ENCODE data around the gene CD180.

CD180 gene

GRCh38 chr5:67160985-67161384 is 35.6 kb downstream of the CD180 start:
- peak in 1 of 2 donors; percentile 24 for DNase-seq (ENCODE audit: low read depth in 2 of 2)

DNA sequence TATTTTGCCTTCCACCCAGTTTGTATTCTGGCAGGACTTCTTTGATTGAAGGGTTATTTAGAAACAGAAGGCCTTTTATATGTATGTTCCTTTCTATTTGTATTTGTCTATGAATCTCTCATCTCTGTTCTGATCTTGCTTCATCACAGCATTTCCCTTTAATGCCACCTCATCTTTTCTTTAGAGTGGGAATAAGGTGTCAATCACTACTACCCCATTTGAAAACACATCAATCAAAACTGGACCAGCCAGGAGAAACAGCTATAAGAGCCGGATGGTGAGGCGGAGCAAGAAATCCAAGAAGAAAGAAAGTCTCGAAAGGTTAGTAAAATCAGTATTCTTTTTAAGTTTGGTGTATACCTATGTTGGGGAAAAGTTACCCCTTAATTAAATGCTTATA is 36.3 kb downstream of the CD180 start:
- no peak for DNase-seq (ENCODE audit: low read depth in 2 of 2)

- DNase-seq (ENCODE audit: low read depth in 2 of 2) = peak; percentile 17 to 33
These were observed 39.5 kb downstream of the CD180 start for GRCh38 chr5:67156976-67157583.

DNA sequence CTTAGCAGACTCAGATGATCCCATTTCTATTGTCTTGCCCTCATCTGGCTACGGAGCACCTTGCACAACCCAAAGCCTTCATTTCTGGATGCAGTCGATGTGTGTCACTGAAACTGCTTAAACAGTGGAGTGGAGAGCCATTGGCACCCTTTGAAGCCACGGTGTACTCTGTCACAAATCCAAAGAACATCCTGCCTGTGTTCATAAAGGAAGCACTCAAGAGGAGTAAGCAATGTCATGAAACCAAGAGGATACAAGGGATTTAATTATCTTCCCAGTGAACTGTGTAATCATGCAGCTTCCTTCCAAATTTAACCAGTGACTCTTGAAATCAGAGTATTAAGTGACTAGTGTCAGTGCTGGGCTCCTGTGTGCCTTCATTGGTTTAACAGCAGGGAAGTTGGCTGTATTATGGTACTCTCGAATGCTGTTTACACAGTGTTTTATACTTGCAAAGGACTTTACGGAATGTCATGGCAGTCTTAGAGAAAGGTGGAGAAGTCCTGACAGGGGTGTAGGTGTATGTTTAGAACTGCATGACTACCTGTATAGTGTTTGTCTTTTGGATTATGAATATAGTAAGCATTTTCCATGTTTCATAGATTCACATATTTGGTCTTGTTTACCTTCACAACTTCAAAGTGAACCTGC is 41.9 kb downstream of the CD180 start:
- DNase-seq (ENCODE audit: low read depth in 2 of 2) = no peak

- no peak for DNase-seq (ENCODE audit: low read depth in 2 of 2)
These were observed 43.3 kb downstream of the CD180 start for GRCh38 chr5:67153292-67153691.

DNA sequence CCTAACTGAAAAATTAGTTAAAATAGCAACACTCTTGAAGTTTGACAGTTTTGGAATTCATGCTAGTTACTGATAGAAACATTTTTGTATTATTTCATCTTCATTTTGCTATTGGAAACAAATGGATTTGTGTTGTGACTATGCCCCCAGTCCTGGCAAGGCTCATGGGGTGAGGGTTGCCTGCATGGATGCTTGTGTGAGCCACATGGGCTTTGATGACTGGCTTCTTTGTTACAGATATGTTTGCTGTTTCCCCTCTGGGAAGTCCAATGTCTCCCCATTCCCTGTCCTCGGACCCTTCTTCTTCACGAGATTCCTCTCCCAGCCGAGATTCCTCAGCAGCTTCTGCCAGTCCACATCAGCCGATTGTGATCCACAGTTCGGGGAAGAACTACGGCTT is 44.2 kb downstream of the CD180 start:
- DNase-seq (ENCODE audit: low read depth in 2 of 2) = no peak

GRCh38 chr5:67149951-67150523 is 46.6 kb downstream of the CD180 start:
- DNase-seq (ENCODE audit: low read depth in 2 of 2) = no peak

DNA sequence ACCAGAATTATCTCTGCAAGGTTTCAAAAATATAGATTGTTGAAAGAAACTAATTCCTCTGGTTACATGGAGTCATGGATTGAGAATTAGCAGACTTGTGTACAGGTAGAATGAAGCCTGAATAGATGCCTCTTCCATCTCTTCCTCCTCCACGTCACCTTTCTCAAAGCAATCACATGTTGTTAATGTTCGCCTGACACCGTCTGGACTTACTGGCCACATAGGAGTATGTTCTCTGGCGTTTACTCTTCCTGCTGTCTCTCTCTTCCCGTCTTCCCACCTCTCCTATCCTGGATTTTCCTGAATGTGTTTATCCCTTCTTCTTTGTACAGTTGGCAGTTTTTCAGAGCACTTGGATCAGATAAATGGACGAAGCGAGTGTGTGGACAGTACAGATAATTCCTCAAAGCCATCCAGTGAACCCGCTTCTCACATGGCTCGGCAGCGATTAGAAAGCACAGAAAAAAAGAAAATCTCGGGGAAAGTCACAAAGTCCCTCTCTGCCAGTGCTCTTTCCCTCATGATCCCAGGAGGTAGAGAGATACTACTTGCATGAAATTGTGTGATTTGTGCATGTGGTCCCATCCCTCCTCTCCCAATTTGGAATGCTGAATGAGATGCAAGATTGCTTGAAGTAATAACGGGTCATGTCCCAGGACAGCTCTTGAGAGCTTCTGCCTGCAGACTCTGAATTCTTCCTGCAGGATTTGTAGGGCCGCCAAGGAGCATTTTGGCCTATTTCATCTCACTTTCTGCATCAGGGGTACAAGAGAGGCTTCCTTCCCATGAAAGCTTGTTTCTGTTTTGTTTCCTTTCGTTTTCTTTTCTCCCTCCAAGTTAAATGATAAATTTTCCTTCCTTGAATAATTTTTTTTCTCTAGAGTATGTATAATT is 47.3 kb downstream of the CD180 start:
- no peak for DNase-seq (ENCODE audit: low read depth in 2 of 2)

DNA sequence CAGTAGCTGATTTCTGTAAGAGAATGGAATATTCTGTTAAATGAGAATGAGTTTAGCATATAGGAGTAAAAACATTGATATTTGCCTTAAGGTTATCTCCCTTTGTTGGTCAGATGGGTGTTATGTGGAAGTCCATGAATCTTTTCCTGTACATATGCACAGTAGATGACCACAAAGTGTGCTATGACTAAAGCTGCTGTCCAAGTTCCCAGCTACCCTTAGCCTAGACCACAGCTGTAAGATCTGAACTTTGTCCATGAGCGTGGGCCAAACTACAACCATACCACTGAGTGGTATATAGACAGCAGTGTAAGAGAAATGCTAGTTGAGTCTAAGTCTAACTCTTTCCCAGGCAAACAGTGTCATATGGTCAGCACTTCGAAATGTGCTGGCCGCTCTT is 48.8 kb downstream of the CD180 start:
- DNase-seq (ENCODE audit: low read depth in 2 of 2) = no peak

- DNase-seq (ENCODE audit: low read depth in 2 of 2) = no peak
These were observed 49.6 kb downstream of the CD180 start for GRCh38 chr5:67146981-67147380.

DNA sequence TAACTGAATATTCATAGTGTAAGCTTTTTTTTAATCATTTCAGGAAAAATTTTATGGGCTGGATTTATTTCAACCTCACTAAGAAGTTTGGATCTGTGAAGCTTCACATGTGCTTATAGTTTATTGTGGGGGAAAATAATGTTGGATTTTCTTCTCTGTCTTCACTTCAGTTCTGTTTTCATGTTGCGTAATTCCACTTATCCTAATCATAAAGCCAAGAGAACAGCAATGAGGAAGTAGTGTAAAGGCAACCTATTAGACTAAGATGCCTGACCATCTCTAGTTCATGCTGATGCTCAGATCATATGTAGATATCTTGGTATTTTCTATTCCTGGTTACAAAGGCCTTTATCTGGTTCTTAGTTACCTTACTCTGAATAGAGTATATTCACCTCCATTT is 50.0 kb downstream of the CD180 start:
- no peak for DNase-seq (ENCODE audit: low read depth in 2 of 2)

DNA sequence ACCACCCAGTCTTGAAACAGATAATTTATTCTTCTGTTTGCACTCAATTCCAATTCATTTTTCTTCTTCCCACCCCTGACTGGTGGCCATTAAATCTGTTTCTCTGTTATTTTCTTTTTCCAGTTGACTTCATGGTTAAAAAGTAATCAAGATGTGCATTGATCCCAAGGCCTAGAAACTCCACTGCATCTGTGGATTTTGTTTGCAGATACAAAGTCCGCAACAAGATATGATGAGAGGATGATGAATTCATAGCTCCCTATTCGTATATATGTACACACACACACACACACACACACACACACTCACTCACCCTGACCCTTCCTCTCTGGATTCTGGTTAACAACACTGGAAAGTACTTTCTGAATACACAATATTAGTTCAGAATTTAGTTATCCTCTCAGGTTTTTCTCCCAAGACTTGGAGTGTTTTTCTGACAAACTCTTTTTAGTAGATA is 52.4 kb downstream of the CD180 start:
- no peak for DNase-seq (ENCODE audit: low read depth in 2 of 2)

GRCh38 chr5:67143549-67143948 is 53.0 kb downstream of the CD180 start:
- DNase-seq (ENCODE audit: low read depth in 2 of 2) = no peak

DNA sequence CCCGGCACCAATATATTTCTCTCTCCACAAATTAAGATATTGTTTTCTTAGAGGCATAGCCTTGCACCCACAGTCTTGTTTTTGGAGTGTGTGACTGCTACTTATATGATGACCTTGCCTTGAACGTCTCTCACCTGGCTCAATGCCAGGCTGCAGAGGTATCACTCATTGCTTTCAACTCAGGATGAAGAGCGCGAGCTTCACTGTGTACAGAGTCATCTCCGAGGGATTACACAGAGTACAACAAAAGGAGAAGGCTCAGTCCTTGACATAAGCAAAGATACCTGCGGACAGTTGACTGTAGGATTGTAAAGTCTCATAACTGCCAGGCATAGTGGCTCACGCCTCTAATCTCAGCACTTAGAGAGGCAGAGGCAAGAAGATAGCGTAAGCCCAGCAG is 53.8 kb downstream of the CD180 start:
- no peak for DNase-seq (ENCODE audit: low read depth in 2 of 2)

DNA sequence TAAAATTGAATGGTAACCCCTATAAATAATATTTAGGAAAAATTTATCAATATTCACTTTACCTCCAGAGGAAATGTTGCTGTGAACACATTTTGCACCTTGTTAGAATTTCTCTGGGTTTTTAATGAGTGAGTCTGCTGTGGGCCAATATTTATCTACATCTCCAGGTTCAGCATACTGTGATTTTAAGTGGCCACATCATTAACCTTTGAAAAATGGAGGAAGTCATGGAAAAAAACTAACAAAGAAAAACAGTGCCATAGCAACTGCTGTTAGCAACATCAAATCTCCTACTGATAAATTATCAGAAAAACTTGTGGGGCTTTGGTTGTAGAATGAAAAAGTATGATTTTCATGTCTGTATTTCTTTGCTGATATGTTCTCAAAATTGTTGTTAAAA is 55.0 kb downstream of the CD180 start:
- DNase-seq (ENCODE audit: low read depth in 2 of 2) = no peak

DNA sequence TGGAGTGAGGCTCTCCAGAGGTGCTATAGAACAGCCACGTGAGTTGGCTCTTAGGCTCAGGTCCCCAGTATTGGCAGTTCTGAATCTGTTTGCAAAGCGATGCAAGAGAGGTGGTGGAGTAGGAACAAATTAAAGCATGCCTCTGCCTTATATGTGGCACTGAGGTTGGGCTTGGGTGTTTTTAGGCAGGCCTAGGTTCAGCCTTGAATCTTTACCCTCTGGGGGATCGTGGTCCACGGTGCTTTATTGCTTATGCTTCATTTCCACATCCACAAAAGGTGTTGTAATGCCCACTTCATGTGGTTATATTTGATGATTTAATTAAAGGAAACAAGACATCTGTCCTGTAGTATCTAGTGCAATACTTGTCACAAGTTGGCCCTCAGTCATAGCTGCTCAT is 56.2 kb downstream of the CD180 start:
- no peak for DNase-seq (ENCODE audit: low read depth in 2 of 2)

- no peak for DNase-seq (ENCODE audit: low read depth in 2 of 2)
These were observed 57.6 kb downstream of the CD180 start for GRCh38 chr5:67139030-67139429.

GRCh38 chr5:67135381-67135984 is 61.1 kb downstream of the CD180 start:
- no peak for DNase-seq (ENCODE audit: low read depth in 2 of 2)

- no peak for DNase-seq (ENCODE audit: low read depth in 2 of 2)
These were observed 62.8 kb downstream of the CD180 start for GRCh38 chr5:67133776-67134175.

- DNase-seq (ENCODE audit: low read depth in 2 of 2) = no peak
These were observed 63.4 kb downstream of the CD180 start for GRCh38 chr5:67133217-67133616.

DNA sequence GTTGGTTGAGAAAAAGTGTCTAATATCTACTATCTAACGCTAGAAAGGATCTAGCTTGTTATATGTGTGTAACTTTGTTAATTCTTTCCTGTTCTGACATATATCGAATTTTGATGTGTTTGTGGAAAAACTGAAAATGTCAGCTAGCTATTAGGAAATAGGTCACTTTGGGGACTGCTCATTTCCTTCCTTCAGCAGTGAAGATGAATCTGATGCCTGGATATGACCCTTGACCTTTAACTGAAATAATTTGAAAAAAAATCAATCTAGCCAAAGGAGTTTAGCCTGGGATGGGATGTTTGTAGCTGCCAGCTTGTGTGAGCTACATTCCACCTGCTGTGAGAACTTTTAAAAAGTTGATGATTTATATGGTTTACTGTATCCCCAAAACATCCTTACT is 66.8 kb downstream of the CD180 start:
- DNase-seq (ENCODE audit: low read depth in 2 of 2) = no peak

Data from stimulated activated CD8-positive, alpha-beta memory T cell treated with anti-CD3 and anti-CD28 coated beads, Interleukin-2, amount 100 ng/mL, for 1 hour (primary cell).